Fibroblast of lung (primary cell): Measurements from ENCODE around the gene LIN37. TPM values are rescaled to one million over a fixed set of nuclear protein-coding genes. Genes with fewer than 3 reads are reported as not detected.
"Not testable (repeated sequence)": the region's sequence is repeated elsewhere in the genome, so short reads cannot be mapped to it uniquely, and the experiment has no call there.

Source experiments
- DNase-seq, 2 donors: peaks; one replicate each; pipeline versions ENCODE4 v3.0.0 to v3.0.0-alpha.2; 2010; ENCODE audit warnings: low read depth in 2 of 2
- H2AFZ ChIP-seq: 2 replicates; pipeline ENCODE4 v1.5.1; 2012; ENCODE audit warnings: low read length, control low read depth, inconsistent platforms
- H3K27ac ChIP-seq: 2 replicates; pipeline ENCODE4 v1.5.1; 2011; ENCODE audit warnings: low read length, control low read depth; ENCODE audit not compliant: insufficient read depth
- H3K27me3 ChIP-seq: 2 replicates; pipeline ENCODE4 v1.5.1; 2011; ENCODE audit warnings: mild to moderate bottlenecking, low read length; ENCODE audit not compliant: control insufficient read depth, insufficient read depth
- H3K36me3 ChIP-seq: 2 replicates; pipeline ENCODE4 v1.5.1; 2011; ENCODE audit warnings: low read length; ENCODE audit not compliant: control insufficient read depth, insufficient read depth
- H3K4me1 ChIP-seq: 2 replicates; pipeline ENCODE4 v1.5.1; 2011; ENCODE audit warnings: low read length; ENCODE audit not compliant: control insufficient read depth, insufficient read depth; ENCODE audit errors: extremely low read depth
- H3K4me2 ChIP-seq: 2 replicates; pipeline ENCODE4 v1.5.1; 2011; ENCODE audit warnings: low read length, control low read depth; ENCODE audit not compliant: insufficient read depth; ENCODE audit errors: extremely low read depth
- H3K4me3 ChIP-seq, 4 experiments: fragments of 200-600 bp in 1 of 4; sonication (generic) in 1 of 4; replicated peaks in 1 of 4; 2 replicates each; pipeline ENCODE4 v1.5.1; 2011 to 2016; ENCODE audit warnings: low read length in 4 of 4, low read depth in 3 of 4, mild to moderate bottlenecking in 3 of 4, control low read depth in 2 of 4, inconsistent platforms in 1 of 4, mixed read lengths in 1 of 4; ENCODE audit not compliant: insufficient read depth in 1 of 4; ENCODE audit errors: control extremely low read depth in 1 of 4
- H3K79me2 ChIP-seq: 2 replicates; pipeline ENCODE4 v1.5.1; 2012; ENCODE audit warnings: mild to moderate bottlenecking, low read length, inconsistent platforms; ENCODE audit not compliant: control insufficient read depth, insufficient read depth
- H3K9ac ChIP-seq: 2 replicates; pipeline ENCODE4 v1.5.1; 2011; ENCODE audit warnings: mild to moderate bottlenecking, low read length, control low read depth; ENCODE audit not compliant: insufficient read depth
- H3K9me3 ChIP-seq: 2 replicates; pipeline ENCODE4 v1.5.1; 2012; ENCODE audit warnings: low read depth, low read length; ENCODE audit not compliant: control insufficient read depth, insufficient read depth
- H4K20me1 ChIP-seq: 2 replicates; pipeline ENCODE4 v1.5.1; 2011; ENCODE audit warnings: low read length; ENCODE audit not compliant: control insufficient read depth, insufficient read depth; ENCODE audit errors: extremely low read depth
- CTCF ChIP-seq, 2 donors: IDR thresholded peaks in 1 of 2; conservative IDR thresholded peaks in 1 of 2; 1 replicate in 1 of 2; 2 replicates in 1 of 2; pipeline ENCODE4 v1.5.1; 2011 to 2012; ENCODE audit warnings: low read length in 2 of 2, control low read depth in 1 of 2, inconsistent platforms in 1 of 2, low read depth in 1 of 2, mild to moderate bottlenecking in 1 of 2
- EZH2 ChIP-seq: IDR thresholded peaks from 2 replicates; pipeline ENCODE4 v1.5.1; 2012; ENCODE audit warnings: low read length, control low read depth, mild to moderate bottlenecking; ENCODE audit errors: missing control alignments
- polyA plus RNA-seq, 2 donors: library from polyadenylated mRNA; depleted of rRNA in 1 of 2; stranded (reverse) in 1 of 2; unstranded in 1 of 2; fragments of >200 nt; gene quantifications; 2 replicates each; pipeline ENCODE4 v1.2.1, GENCODE V29; 2011 to 2012; ENCODE audit warnings: missing spikeins in 1 of 2
- total RNA-seq: library from RNA; depleted of rRNA; stranded (reverse); fragments of >200 nt; gene quantifications from 2 replicates; pipeline ENCODE4 v1.2.1, GENCODE V29; 2014

LIN37 gene
- total and polyA plus RNA-seq, 2 donors (not counting 1 experiment from before 2014, with no cell fraction given), result 6.4 to 10.3 TPM

DNA sequence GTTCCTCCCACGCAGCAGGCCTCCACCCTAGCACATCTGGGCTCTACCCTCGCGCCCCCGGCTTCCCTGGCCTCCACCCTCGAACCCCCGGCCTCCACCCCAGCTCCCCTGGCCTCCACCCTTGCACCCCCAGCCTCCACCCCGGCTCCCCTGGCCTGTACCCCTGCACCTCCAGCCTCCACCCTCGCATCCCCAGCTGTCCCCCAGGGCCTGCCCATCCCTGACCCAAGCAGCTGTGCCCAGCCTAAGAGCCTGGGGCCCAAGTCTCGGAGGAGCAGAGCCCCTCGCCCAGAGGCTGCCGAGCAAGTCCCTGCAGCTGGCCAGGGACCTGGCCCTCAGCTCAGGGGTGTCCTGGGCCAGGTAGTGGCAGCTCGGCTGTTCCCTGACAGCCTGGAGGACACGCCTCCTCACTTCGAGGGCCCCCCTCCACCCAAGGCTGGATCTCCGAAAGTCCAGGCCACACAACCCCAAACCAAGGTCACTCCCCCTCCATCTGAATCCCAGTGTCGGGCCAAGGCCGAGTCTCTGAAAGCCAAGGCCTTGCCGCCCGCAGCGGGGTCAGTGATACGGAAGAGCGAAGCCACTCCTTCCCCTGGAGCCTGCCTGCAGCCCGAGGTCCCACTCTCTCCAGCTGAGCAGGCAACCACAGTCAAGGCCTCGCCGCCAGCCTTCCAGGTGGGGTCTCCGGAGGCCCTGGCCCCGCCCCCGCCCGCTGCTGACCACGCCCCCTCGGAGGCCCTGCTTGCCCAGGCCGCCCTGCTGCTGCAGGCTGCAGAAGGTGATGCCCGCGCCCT lies 19.1 kb downstream of the LIN37 start:
- no peak overlapping the region for H2AFZ ChIP-seq
- H3K79me2 ChIP-seq, result no peaks in the 10 kb centered on the region
- TF ChIP-seq CTCF (conservative IDR thresholded peaks at IDR 0.05 in 1 of 2, IDR thresholded peaks at IDR 0.05 in 1 of 2; ENCODE audit: low read depth in 1 of 2, low read length in 2 of 2) (no peak), EZH2 (no peak)
- no peak for DNase-seq
- H3K27me3 ChIP-seq, result no peaks in the 10 kb centered on the region
- H3K4me2 ChIP-seq, result no peak overlapping the region
- no peaks in the 10 kb centered on the region for H3K4me1 ChIP-seq
- no peaks in the 10 kb centered on the region for H3K9me3 ChIP-seq
- H4K20me1 ChIP-seq, result no peaks in the 10 kb centered on the region
- peaks cover 11% of the 10 kb centered on the region for H3K36me3 ChIP-seq
- no peak overlapping the region for H3K9ac ChIP-seq
- H3K4me3 ChIP-seq, result no peak overlapping the region
- H3K27ac ChIP-seq, result no peak overlapping the region

DNA sequence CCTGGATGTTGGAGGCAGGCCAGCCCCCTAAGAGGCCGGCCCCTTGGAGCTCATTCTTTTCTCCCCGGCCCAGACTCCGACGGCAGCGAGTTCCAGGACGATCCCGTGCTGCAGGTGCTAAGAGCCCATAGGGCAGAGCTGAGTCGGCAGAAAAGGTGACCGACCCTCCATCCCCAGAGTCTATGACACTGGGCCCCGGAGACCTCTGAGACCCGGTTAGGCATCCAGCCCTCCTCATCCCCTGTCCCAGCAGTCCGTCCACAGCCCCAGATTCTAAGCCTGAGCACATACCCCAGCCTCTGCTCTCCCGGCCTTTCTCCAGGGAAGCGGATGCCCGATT lies 19.7 kb downstream of the LIN37 start:
- no peak for TF ChIP-seq EZH2
- no peak for TF ChIP-seq CTCF (conservative IDR thresholded peaks at IDR 0.05 in 1 of 2, IDR thresholded peaks at IDR 0.05 in 1 of 2; ENCODE audit: low read depth in 1 of 2, low read length in 2 of 2)
- H3K4me1 ChIP-seq, result no peaks in the 10 kb centered on the region
- no peak overlapping the region for H3K4me2 ChIP-seq
- H3K9me3 ChIP-seq, result no peaks in the 10 kb centered on the region
- no peak overlapping the region for H2AFZ ChIP-seq
- no peak overlapping the region for H3K4me3 ChIP-seq
- no peak overlapping the region for H3K27ac ChIP-seq
- H3K9ac ChIP-seq, result no peak overlapping the region
- DNase-seq, result no peak
- peaks cover 11% of the 10 kb centered on the region for H3K36me3 ChIP-seq
- no peaks in the 10 kb centered on the region for H3K79me2 ChIP-seq
- no peaks in the 10 kb centered on the region for H4K20me1 ChIP-seq
- no peaks in the 10 kb centered on the region for H3K27me3 ChIP-seq

GRCh38 chr19:35772362-35772761 lies 24.0 kb downstream of the LIN37 start:
- not testable (repeated sequence) for H3K36me3 ChIP-seq, H3K27me3 ChIP-seq, H3K79me2 ChIP-seq, H2AFZ ChIP-seq, H3K4me2 ChIP-seq, DNase-seq, H3K9me3 ChIP-seq, H3K9ac ChIP-seq, H4K20me1 ChIP-seq, H3K27ac ChIP-seq, H3K4me3 ChIP-seq, H3K4me1 ChIP-seq
